Breast epithelium (tissue), 3 donors: Measurements from ENCODE around the gene STXBP3.

Experiments used
- CTCF ChIP-seq, 3 donors: fragments of 450-650 bp; IDR thresholded peaks; one replicate each; pipeline ENCODE4 v1.5.1; 2016 to 2017; ENCODE audit warnings: antibody characterized with exemption in 3 of 3, mild to moderate bottlenecking in 3 of 3, moderate library complexity in 3 of 3
- POLR2A ChIP-seq: fragments of 450-650 bp; IDR thresholded peaks from one replicate; pipeline ENCODE4 v1.6.1; 2016; ENCODE audit warnings: antibody characterized with exemption, mild to moderate bottlenecking, moderate library complexity
- POLR2AphosphoS5 ChIP-seq, 3 donors: sonication (generic); formaldehyde crosslinking; IDR thresholded peaks; one replicate each; pipeline ENCODE4 v1.6.1; 2017; ENCODE audit warnings: antibody characterized with exemption in 3 of 3

- TF ChIP-seq CTCF (IDR thresholded peaks at IDR 0.05), result no peak
- TF ChIP-seq POLR2A, result no peak
- TF ChIP-seq POLR2AphosphoS5 (IDR thresholded peaks at IDR 0.05), result no peak
These were observed 66.9 kb downstream of the STXBP3 start for GRCh38 chr1:108813326-108813725.
